HEK293 (cell line): ENCODE results near the gene ACTL6B.

Experiments used
- BCL11A ChIP-seq: fragments of 450-650 bp; formaldehyde crosslinking; IDR thresholded peaks from 2 replicates; pipeline ENCODE4 v1.5.1; 2016; ENCODE audit warnings: low read depth, missing biosample characterization, missing genetic modification characterization
- CTCF ChIP-seq: fragments of 450-650 bp; formaldehyde crosslinking; IDR thresholded peaks from 2 replicates; pipeline ENCODE4 v1.5.1; 2016; ENCODE audit warnings: missing biosample characterization, missing genetic modification characterization
- GLIS1 ChIP-seq: fragments of 450-650 bp; formaldehyde crosslinking; IDR thresholded peaks from 2 replicates; pipeline ENCODE4 v1.5.1; 2016; ENCODE audit warnings: missing biosample characterization, missing genetic modification characterization
- HOXA7 ChIP-seq: sonication (generic); formaldehyde crosslinking; IDR thresholded peaks from 2 replicates; pipeline ENCODE4 v1.8.1; 2022; ENCODE audit warnings: missing genetic modification reagents, borderline replicate concordance
- KLF10 ChIP-seq: fragments of 450-650 bp; IDR thresholded peaks from 2 replicates; pipeline ENCODE4 v1.5.1; 2018; ENCODE audit warnings: missing biosample characterization, mild to moderate bottlenecking, missing genetic modification characterization
- KLF9 ChIP-seq: fragments of 450-650 bp; formaldehyde crosslinking; IDR thresholded peaks from 2 replicates; pipeline ENCODE4 v1.5.1; 2016; ENCODE audit warnings: missing biosample characterization, missing genetic modification characterization, low read depth
- MEIS1 ChIP-seq: sonication (generic); formaldehyde crosslinking; IDR thresholded peaks from 2 replicates; pipeline ENCODE4 v1.8.1; 2022; ENCODE audit warnings: missing genetic modification reagents, mild to moderate bottlenecking, borderline replicate concordance
- OSR2 ChIP-seq: fragments of 450-650 bp; formaldehyde crosslinking; IDR thresholded peaks from 2 replicates; pipeline ENCODE4 v1.5.1; 2016; ENCODE audit warnings: missing biosample characterization, missing genetic modification characterization
- RBAK ChIP-seq: fragments of 450-650 bp; formaldehyde crosslinking; IDR thresholded peaks from 2 replicates; pipeline ENCODE4 v1.5.1; 2016; ENCODE audit warnings: missing biosample characterization, missing genetic modification characterization
- SP2 ChIP-seq: fragments of 450-650 bp; formaldehyde crosslinking; IDR thresholded peaks from 2 replicates; pipeline ENCODE4 v1.5.1; 2016; ENCODE audit warnings: missing biosample characterization, missing genetic modification characterization
- SP7 ChIP-seq: fragments of 450-650 bp; formaldehyde crosslinking; IDR thresholded peaks from 2 replicates; pipeline ENCODE4 v1.5.1; 2016; ENCODE audit warnings: missing biosample characterization, missing genetic modification characterization
- TRIM28 ChIP-seq: IDR thresholded peaks from 2 replicates; pipeline ENCODE4 v1.6.1; 2011; ENCODE audit warnings: low read length, control low read depth, borderline replicate concordance
- YY1 ChIP-seq: fragments of 450-650 bp; formaldehyde crosslinking; IDR thresholded peaks from 2 replicates; pipeline ENCODE4 v1.5.1; 2018; ENCODE audit warnings: missing biosample characterization, missing genetic modification characterization
- ZBTB8A ChIP-seq: fragments of 450-650 bp; formaldehyde crosslinking; IDR thresholded peaks from 2 replicates; pipeline ENCODE4 v1.5.1; 2016; ENCODE audit warnings: missing biosample characterization, missing genetic modification characterization
- ZFP69B ChIP-seq: fragments of 450-650 bp; formaldehyde crosslinking; IDR thresholded peaks from 2 replicates; pipeline ENCODE4 v1.5.1; 2016; ENCODE audit warnings: missing biosample characterization, missing genetic modification characterization
- ZNF155 ChIP-seq: fragments of 450-650 bp; formaldehyde crosslinking; IDR thresholded peaks from 2 replicates; pipeline ENCODE4 v1.5.1; 2016; ENCODE audit warnings: missing biosample characterization, missing genetic modification characterization
- ZNF2 ChIP-seq: fragments of 450-650 bp; formaldehyde crosslinking; IDR thresholded peaks from 2 replicates; pipeline ENCODE4 v1.5.1; 2016; ENCODE audit warnings: missing biosample characterization, missing genetic modification characterization
- ZNF223 ChIP-seq: fragments of 450-650 bp; formaldehyde crosslinking; IDR thresholded peaks from 2 replicates; pipeline ENCODE4 v1.5.1; 2016; ENCODE audit warnings: missing biosample characterization, missing genetic modification characterization
- ZNF280D ChIP-seq: fragments of 450-650 bp; formaldehyde crosslinking; IDR thresholded peaks from 2 replicates; pipeline ENCODE4 v1.5.1; 2016; ENCODE audit warnings: missing biosample characterization, missing genetic modification characterization
- ZNF292 ChIP-seq: fragments of 450-650 bp; formaldehyde crosslinking; IDR thresholded peaks from 2 replicates; pipeline ENCODE4 v1.5.1; 2016; ENCODE audit warnings: low read depth, missing biosample characterization, missing genetic modification characterization, borderline replicate concordance
- ZNF350 ChIP-seq: fragments of 450-650 bp; formaldehyde crosslinking; IDR thresholded peaks from 2 replicates; pipeline ENCODE4 v1.5.0; 2017; ENCODE audit warnings: missing biosample characterization, mild to moderate bottlenecking, missing genetic modification characterization
- ZNF354C ChIP-seq: fragments of 450-650 bp; formaldehyde crosslinking; IDR thresholded peaks from 2 replicates; pipeline ENCODE4 v1.5.1; 2016; ENCODE audit warnings: missing biosample characterization, missing genetic modification characterization, low read depth, borderline replicate concordance
- ZNF423 ChIP-seq: fragments of 450-650 bp; formaldehyde crosslinking; IDR thresholded peaks from 2 replicates; pipeline ENCODE4 v1.5.1; 2016; ENCODE audit warnings: missing biosample characterization, missing genetic modification characterization
- ZNF513 ChIP-seq: fragments of 450-650 bp; IDR thresholded peaks from 2 replicates; pipeline ENCODE4 v1.5.1; 2018; ENCODE audit warnings: missing biosample characterization, missing genetic modification characterization
- ZNF530 ChIP-seq: fragments of 450-650 bp; formaldehyde crosslinking; IDR thresholded peaks from 2 replicates; pipeline ENCODE4 v1.5.1; 2016; ENCODE audit warnings: low read depth, missing biosample characterization, missing genetic modification characterization
- ZNF561 ChIP-seq: fragments of 450-650 bp; IDR thresholded peaks from 2 replicates; pipeline ENCODE4 v1.5.1; 2018; ENCODE audit warnings: missing biosample characterization, missing genetic modification characterization, borderline replicate concordance
- ZNF623 ChIP-seq: fragments of 450-650 bp; formaldehyde crosslinking; IDR thresholded peaks from 2 replicates; pipeline ENCODE4 v1.5.1; 2016; ENCODE audit warnings: missing biosample characterization, missing genetic modification characterization
- ZNF639 ChIP-seq: fragments of 450-650 bp; formaldehyde crosslinking; IDR thresholded peaks from 2 replicates; pipeline ENCODE4 v1.5.1; 2016; ENCODE audit warnings: missing biosample characterization, missing genetic modification characterization
- ZNF747 ChIP-seq: fragments of 450-650 bp; formaldehyde crosslinking; IDR thresholded peaks from 2 replicates; pipeline ENCODE4 v1.5.1; 2016; ENCODE audit warnings: missing biosample characterization, missing genetic modification characterization
- ZNF768 ChIP-seq: fragments of 450-650 bp; formaldehyde crosslinking; IDR thresholded peaks from 2 replicates; pipeline ENCODE4 v1.5.1; 2018; ENCODE audit warnings: missing biosample characterization, mild to moderate bottlenecking, missing genetic modification characterization
- ZNF843 ChIP-seq: fragments of 450-650 bp; formaldehyde crosslinking; IDR thresholded peaks from 2 replicates; pipeline ENCODE4 v1.5.1; 2016; ENCODE audit warnings: missing biosample characterization, missing genetic modification characterization
- ZSCAN23 ChIP-seq: fragments of 450-650 bp; formaldehyde crosslinking; IDR thresholded peaks from 2 replicates; pipeline ENCODE4 v1.5.1; 2016; ENCODE audit warnings: missing biosample characterization, missing genetic modification characterization
- TF ChIP-seq, protein P1 (sequence below): fragments of 450-650 bp; formaldehyde crosslinking; IDR thresholded peaks from 2 replicates; pipeline ENCODE4; 2016; ENCODE audit warnings: missing biosample characterization, missing genetic modification characterization

ACTL6B gene

GRCh38 chr7:100691676-100692577 lies 35.7 kb upstream of the ACTL6B start (continued):
- TF ChIP-seq ZNF280D (tag by site-specific recombination) (no peak), ZNF639 (tag by site-specific recombination) (no peak), MEIS1 (CRISPR knock-in tag) (no peak), KLF9 (tag by site-specific recombination) (no peak), ZNF354C (tag by site-specific recombination) (no peak), HOXA7 (CRISPR knock-in tag) (no peak), ZNF292 (tag by site-specific recombination) (no peak), ZFP69B (tag by site-specific recombination) (0 out of 2 replicates have a peak, but pooled peaks have one; percentile 34), ZNF423 (tag by site-specific recombination) (no peak), ZNF223 (tag by site-specific recombination) (no peak), ZSCAN23 (tag by site-specific recombination) (no peak), TRIM28 (no peak), SP7 (tag by site-specific recombination) (peak; percentile 39), YY1 (tag by site-specific recombination) (no peak), RBAK (tag by site-specific recombination) (no peak), ZNF530 (tag by site-specific recombination) (no peak), CTCF (tag by site-specific recombination) (peak; percentile 93), ZNF561 (tag by site-specific recombination) (no peak), ZNF623 (tag by site-specific recombination) (no peak), GLIS1 (tag by site-specific recombination) (no peak), ZNF2 (tag by site-specific recombination) (peak; percentile 18; the same call in 1 of the 2 replicates), ZNF513 (no peak), OSR2 (tag by site-specific recombination) (0 out of 2 replicates have a peak, but pooled peaks have one; percentile 17), ZNF843 (tag by site-specific recombination) (no peak), ZNF155 (no peak), ZNF768 (tag by site-specific recombination) (no peak), BCL11A (tag by site-specific recombination) (no peak), SP2 (no peak), ZNF350 (tag by site-specific recombination) (no peak), ZBTB8A (tag by site-specific recombination) (peak; percentile 54; the same call in 1 of the 2 replicates), KLF10 (peak; percentile 22; the same call in 1 of the 2 replicates), ZNF747 (tag by site-specific recombination) (no peak)
- TF ChIP-seq, protein P1, sequence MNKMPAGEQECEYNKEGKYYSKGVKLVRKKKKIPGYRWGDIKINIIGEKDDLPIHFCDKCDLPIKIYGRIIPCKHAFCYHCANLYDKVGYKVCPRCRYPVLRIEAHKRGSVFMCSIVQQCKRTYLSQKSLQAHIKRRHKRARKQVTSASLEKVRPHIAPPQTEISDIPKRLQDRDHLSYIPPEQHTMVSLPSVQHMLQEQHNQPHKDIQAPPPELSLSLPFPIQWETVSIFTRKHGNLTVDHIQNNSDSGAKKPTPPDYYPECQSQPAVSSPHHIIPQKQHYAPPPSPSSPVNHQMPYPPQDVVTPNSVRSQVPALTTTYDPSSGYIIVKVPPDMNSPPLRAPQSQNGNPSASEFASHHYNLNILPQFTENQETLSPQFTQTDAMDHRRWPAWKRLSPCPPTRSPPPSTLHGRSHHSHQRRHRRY: no peak
